GM18951 (cell line): ENCODE data around the gene CIBAR2.

Experiments
- POLR2A ChIP-seq: IDR thresholded peaks from 4 replicates; pipeline ENCODE4 v1.6.1; 2011; ENCODE audit warnings: mild to moderate bottlenecking; ENCODE audit not compliant: insufficient read length, insufficient read depth; ENCODE audit errors: extremely low read depth
- in situ Hi-C: fragments of 300-500 bp; cut with MboI; formaldehyde crosslinking; loops from one replicate; pipeline ENCODE4 v1.12.0; 2022; ENCODE audit warnings: low sequenced_read_pairs, mixed read lengths, inconsistent platforms; ENCODE audit not compliant: unreplicated experiment

The CIBAR2 gene

DNA sequence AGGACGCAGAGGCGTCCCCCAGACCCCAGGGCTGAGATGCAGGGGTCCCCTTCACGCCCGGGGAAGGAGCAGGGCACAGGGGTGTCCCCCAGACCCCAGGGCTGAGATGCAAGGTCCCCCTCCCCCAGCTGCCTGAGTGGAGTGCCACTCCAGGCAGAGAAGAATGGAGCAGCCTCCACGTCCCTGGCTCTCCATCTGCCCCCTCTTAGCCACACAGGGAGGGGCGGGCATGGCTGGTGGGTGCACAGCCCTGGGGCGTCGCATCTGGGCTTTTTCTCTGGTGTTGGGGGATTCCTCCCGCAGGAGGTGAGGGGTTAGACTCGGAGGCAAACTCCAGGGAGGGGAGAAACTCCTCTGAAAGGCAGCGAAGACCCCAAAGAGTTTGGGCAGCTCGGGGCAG, 17.5 kb downstream of the CIBAR2 start:
- TF ChIP-seq POLR2A: no peak
- in situ Hi-C loops: no loop called here

DNA sequence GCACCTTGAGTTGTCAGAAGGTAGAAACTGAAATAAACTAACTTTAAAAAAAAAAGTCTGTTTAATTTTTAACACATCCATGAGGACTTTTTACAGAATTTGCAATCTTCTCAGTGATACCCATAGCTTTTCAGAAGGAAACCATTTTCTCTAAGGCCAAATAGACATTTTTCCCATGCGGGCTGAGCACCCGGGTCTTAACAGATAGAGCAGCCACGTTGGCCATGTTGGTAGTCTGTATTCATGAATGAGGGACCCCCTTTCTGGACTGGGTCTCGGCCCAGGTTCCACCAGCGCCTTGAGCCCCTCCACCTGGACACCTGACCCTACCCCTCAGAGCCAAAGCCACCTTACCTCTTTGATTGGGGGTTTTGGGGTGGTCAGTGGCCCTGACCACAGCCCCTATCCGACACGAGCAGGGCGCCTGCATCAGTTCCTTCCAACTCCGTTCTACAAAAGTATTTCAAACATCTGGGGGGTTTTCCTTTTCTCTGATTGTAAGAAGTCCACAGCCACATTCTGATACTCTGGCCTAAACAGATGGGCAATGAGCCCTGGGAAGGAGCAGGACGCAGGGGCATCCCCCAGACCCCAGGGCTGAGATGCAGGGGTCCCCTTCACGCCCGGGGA, 18.0 kb downstream of the CIBAR2 start:
- in situ Hi-C loops: no loop called here

DNA sequence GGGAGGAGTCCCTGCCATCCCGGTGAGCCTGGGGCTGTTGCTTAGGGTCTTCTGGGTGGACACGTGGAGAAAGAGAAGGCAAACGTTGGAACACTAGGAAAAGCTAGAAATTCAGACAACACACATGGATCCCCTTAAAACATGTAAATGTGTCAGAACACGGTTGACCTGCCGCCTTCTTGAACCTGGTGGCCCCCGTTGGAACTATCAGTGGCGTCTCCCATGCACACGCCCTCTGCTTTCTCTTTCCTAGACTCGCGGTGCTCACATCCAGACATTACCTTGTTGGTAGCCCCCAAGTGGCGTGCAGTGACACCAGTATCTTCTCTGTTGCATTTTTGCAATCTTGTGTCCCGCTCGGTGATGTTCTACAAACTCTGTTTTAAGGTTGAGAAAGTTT, 18.6 kb downstream of the CIBAR2 start:
- in situ Hi-C loops: no loop called here
- no peak for TF ChIP-seq POLR2A

More for the DNA sequence above, 18.0 kb downstream of the CIBAR2 start:
- no peak for TF ChIP-seq POLR2A

DNA sequence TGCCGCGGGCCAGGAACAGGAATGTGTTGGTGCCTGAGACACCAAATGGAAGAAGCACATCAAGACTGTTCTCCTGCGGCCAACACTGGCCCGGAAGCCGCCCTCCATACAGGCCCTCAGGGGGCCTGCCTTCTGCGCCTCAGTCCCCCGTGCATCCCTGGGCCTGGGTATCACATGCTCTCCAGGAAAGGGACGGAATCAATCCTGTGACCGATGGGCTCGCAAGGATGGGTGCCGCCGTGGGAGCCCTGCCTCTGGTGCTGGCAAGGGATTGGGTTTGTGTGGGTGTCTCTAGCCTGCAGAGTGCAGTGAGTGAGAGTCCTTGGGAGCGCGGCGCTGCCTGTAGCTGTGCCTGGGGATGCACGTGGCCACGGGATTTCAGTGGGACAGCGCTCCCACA, 19.4 kb downstream of the CIBAR2 start:
- in situ Hi-C loops: no loop called here
- TF ChIP-seq POLR2A: no peak

DNA sequence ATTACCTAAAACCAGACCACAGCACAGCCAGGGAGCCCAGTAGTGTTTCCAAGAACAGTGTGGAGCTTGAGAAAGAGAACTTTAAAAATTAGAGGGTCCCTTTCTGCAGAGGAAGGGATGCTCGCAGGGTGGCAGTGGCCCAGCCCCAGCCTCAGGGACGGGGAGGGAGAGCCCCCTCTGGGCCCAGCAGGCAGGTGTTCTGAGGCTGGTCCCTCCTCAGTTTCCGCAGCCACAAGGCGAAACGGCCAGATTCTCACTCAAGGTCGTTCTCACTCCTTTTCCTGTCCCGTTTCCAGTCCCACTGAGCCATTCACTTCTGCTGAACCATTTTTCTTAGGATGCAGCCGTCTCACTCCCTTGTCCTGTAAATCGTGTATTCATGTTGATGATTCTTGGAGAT, 20.0 kb downstream of the CIBAR2 start:
- no peak for TF ChIP-seq POLR2A
- in situ Hi-C loops: no loop called here

DNA sequence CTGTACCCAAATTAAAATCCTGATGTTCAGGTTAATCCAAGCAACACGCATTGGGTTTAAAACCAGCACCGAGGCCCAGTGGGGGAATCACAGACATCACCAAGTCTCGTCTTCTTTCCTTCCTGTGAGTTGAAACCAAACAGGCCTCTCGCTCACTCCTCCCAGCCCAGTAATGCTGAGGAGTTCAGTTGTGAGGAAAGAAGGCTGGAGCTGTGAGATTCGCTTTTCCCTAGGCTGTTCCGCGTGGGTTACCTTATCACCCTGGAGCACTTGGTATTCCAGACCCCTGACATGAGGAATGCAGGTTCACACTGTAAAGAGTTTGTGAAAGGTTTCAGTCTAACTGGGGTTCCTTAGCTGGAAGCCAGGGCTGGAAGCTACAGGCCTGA, 20.8 kb downstream of the CIBAR2 start:
- in situ Hi-C loops: no loop called here
- TF ChIP-seq POLR2A: no peak

DNA sequence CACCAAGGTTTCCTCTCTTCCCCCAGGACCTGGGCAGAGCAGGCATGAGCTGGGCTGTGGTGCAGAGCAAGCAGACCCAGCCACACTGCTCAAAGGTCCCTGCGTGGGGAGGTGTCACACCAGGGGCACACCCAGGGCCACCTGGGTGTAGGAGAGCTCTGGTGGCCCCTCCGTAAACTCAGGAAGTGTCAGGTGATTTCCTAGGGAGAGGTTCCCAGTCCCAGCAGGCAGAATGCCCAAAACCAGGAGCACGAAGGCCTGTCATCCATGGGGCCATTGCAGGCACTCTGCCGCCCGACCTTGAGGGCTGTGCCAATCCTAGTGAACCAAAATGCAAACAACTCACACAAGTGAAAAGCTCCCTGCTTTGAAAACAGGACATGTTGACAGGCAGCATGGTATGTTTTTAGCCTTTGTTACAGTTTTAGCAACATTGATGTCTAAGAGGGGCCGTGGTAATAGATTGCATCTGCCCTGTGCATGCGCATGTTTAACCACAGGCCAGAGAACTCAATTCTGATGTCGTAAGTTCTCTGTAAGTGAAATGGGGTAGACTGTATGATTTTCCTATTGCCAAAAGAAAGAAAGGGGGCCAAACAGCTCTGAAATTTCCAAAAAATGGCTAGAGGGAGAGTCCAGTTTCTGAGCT, 21.3 kb downstream of the CIBAR2 start:
- in situ Hi-C loops: no loop called here
- no peak for TF ChIP-seq POLR2A

DNA sequence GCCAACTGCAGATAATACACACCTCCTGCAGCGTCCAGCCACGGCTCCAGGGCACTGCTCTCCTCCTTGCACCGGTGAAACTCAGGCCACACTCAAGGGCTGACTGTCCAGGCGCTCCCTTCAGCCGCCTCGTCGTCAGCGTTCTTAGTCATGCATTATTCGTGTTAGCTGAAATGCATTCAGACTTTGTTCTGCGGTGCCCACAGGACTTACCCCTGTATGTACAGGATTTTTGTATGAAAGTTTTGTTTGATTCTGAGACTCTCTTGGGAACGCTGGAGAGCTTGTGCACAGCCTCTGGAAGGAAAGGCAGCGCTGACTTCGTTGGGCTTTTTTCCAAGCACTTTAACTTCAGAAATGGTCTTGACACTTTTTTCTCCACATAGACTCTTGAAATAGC, 22.1 kb downstream of the CIBAR2 start:
- no peak for TF ChIP-seq POLR2A
- in situ Hi-C loops: no loop called here

DNA sequence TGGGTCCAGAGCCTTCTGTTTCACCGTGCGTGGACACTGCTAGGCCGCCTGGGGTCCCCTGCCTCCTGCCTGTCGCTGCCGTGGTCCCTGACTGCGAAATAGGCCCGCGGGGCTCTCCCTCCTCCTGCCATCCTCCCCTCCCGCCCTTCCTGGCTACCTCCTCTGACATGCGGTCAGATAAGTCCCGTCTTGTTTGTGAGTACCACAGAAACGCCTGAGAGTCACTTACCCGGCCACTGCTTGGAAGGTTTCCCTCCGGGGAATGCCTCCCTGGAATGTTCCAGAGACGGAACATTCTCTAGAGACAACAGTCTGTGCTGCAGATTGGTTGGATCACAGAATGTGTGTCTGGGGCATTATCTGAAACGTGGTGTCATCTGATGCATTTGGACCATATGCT, 22.7 kb downstream of the CIBAR2 start:
- in situ Hi-C loops: no loop called here
- TF ChIP-seq POLR2A: no peak

DNA sequence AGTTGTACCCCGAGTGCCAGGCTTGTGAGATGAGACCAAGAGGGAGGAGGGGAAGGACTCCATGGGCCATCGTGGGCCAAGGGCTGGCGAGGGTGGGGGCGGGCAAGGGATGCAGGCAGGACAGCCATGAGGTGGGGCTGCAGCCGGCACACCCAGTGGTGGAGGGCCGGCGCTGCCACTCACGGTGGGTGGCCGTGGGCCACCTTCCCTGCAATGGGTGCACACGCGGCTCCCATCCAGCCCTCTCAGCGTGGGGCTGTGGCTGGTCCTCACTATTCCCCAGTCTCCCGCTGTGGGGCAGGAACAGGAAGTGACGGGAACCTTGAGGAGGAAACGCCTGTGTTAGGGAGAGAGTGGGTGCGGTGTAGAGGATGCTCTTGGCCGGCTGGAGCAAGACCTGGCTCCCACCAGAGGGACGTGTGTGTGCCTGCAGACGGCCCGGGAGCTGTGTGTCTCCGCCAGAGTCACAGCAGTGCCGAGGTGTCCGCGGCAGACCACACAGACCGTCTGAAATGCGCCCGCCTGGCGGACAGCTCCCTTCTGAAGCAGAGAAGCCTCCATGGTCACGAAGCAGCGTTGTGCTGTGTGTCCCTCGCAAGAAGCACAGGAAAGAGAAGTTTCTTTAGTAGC, 23.6 kb downstream of the CIBAR2 start:
- in situ Hi-C loops: no loop called here
- TF ChIP-seq POLR2A: no peak

DNA sequence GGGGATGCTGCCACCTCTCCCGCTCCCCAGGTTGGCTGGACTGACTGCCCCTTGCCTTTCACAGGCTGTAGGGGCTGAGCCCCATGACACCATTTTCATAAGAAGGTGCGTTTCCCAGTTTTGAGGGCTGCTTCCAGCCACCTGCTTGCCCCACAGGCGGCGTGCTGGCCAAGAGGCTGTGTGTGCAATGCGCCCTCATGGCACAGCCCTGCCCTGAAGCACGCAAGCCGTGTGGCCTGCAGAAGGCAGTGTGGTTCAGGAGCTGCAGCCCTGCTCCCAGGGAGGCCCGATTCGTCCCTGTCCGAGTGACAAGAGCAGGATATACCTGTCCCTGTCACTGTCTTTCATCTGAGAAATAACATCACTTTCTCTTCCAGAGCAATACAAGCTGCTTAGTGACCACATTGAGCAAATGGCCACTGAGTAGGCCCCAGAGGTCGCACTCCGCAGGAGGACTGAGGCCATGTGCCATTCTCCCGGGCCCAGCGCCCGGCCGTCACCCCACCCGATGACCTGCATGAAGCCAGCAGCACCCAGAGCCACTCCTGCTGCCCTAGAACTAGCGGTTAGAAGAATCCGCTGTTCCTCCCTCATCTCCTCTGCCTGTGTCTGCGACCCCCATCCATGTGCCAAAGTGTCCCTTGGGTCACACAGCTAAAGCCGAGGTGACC, 24.2 kb downstream of the CIBAR2 start:
- in situ Hi-C loops: no loop called here
- no peak for TF ChIP-seq POLR2A

DNA sequence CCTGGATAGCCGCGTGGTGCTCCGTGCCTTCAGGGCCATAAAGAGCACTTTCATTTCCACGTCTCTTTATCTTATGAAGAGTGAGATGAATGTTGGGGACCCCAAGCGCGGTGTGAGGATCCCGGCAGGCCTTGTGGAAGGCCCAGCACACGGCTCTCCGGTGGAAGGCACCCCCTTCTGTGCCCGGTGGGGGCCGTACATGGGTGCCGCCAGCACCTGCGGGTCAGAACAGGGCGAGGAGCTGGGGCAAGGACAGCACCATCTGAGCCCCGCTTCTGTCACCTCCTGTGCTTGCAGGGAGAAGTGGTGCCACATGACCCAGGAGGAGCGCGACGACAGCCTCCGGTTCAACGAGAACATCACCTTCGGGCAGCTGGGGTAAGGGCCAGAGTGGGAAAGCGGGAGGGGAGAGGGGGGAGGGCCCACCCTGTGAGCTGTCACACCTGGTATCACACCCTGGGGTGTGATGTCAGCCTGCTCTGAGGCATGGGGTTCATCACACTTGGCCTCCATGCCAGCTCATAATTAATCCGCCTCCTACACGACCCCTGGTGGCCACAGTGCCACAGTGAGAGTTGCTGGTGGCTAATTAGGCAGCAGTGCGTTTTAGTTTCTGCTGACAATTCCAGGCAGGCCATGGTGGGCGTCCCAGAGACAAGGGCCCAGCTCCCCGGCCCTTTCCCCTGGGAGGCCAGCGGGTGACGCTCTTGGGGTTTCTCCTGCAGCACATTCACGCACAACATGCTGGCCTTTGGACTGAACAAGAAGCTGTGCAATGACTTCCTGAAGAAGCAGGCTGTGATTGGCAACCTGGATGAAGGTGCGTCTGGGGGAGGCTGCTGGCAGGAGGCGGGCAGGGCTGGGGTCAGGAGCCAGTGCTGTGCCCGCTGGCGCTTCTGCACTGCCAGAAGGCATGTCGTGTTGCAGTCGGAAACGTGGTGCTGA, 25.7 kb downstream of the CIBAR2 start:
- TF ChIP-seq POLR2A: no peak

DNA sequence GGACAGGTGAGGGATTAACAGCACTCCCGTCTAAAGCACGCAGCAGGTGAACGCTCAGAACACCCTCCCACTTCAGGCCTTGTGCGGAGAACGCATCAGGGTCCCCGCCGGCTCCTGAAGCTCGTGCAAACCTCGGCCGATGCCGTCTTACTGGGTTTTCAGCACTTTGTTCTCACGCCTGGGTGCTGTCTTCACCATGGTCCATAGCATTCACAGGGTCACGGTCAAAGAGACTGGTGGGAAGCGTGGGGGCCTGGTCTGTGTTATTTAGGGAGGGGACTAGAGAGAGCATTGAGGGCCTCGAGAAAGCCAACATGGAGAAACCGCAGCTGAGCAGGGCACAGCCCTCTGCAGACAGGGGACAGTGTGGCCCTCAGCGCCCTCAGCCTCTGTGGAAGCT, 26.6 kb downstream of the CIBAR2 start:
- TF ChIP-seq POLR2A: no peak
- in situ Hi-C loops: no loop called here

More for the DNA sequence above, 25.7 kb downstream of the CIBAR2 start:
- in situ Hi-C loops: no loop called here
